Measurements from ENCODE around the gene MMP24OS. TPM values are rescaled to one million over a fixed set of nuclear protein-coding genes. Genes with fewer than 3 reads are reported as not detected.

The MMP24OS gene
- total RNA-seq, 4 donors from 2014 or later = 12.8 to 21.5 (median 18.7) TPM

DNA sequence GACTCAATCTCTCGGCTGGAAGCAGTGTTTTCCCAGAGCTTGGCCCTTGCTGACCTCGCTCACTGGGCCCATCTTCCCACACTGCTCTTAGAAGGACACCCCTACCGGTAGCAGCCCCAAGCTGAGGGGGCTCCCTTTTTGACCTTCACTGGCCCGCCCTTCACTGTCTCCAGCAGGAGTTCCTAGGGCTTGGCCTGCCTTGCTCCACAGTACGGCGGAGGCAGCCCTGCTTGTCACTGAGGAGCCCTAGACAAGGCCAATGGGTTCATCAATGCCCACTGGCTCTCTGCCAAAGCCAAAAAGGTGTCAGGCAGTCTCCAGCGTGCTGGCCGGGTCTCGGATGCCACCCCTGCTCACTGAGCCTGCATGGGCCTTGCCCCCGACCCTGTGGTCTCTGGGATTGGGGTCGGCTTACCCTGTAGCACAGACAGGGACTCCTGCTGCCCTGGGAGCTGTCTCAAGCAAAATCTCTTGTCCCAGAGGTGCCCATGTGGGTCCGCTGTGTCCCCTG is 2.1 kb downstream of the MMP24OS start:
- Histone ChIP-seq H3K27ac (peak overlapping the region in 1 of 4 donors; percentile 99), H3K4me3 (no peak overlapping the region), H3K36me3 (peaks cover 16 to 77% (median 19%) of the 10 kb centered on the region in 3 donors), H3K27me3 (no peaks in the 10 kb centered on the region), H3K4me1 (peaks cover 10 to 51% (median 15%) of the 10 kb centered on the region in 3 donors), H3K9me3 (no peaks in the 10 kb centered on the region)
- intact Hi-C loops (cut with DNase I) = no loop called here
- no peak for DNase-seq
- TF ChIP-seq POLR2A (IDR thresholded peaks at IDR 0.05) = no peak
- TF ChIP-seq, protein P1, sequence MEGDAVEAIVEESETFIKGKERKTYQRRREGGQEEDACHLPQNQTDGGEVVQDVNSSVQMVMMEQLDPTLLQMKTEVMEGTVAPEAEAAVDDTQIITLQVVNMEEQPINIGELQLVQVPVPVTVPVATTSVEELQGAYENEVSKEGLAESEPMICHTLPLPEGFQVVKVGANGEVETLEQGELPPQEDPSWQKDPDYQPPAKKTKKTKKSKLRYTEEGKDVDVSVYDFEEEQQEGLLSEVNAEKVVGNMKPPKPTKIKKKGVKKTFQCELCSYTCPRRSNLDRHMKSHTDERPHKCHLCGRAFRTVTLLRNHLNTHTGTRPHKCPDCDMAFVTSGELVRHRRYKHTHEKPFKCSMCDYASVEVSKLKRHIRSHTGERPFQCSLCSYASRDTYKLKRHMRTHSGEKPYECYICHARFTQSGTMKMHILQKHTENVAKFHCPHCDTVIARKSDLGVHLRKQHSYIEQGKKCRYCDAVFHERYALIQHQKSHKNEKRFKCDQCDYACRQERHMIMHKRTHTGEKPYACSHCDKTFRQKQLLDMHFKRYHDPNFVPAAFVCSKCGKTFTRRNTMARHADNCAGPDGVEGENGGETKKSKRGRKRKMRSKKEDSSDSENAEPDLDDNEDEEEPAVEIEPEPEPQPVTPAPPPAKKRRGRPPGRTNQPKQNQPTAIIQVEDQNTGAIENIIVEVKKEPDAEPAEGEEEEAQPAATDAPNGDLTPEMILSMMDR (IDR thresholded peaks at IDR 0.05) = no peak
- WGBS, 2 donors = 84 to 93% methylated on average over 8 to 9 of the region's 12 CpGs

DNA sequence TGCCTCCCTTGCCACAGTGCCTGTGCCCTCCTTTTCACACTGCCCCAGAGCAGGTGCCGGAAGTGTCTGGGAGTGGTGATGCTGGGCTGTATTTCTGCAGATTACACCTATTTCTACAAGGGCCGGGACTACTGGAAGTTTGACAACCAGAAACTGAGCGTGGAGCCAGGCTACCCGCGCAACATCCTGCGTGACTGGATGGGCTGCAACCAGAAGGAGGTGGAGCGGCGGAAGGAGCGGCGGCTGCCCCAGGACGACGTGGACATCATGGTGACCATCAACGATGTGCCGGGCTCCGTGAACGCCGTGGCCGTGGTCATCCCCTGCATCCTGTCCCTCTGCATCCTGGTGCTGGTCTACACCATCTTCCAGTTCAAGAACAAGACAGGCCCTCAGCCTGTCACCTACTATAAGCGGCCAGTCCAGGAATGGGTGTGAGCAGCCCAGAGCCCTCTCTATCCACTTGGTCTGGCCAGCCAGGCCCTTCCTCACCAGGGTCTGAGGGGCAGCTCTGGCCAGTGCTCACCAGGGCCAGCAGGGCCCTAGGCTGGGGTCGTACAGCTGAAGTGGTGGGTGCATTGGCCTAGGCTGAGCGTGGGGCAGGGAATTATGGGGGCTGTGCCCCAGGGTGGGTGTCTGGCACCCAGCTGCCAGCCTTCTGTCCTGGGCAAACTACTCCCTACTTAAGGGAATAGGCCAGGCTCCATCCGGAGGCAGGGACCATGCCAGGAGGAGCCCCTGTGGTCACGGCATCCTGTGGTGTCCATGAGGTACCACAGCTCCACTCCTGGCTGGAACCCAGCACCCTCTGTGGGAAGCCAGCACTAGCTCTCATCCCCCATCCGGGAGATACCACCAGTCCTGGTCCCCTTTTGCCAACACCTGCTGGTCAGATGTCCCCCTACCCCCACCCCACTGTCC is 3.5 kb downstream of the MMP24OS start:
- intact Hi-C loops (cut with DNase I) = no loop called here
- Histone ChIP-seq H3K27me3 (no peaks in the 10 kb centered on the region), H3K36me3 (peaks cover 9 to 77% (median 11%) of the 10 kb centered on the region in 3 donors), H3K4me1 (peaks cover 10 to 41% (median 15%) of the 10 kb centered on the region in 3 donors), H3K27ac (no peak overlapping the region), H3K9me3 (no peaks in the 10 kb centered on the region), H3K4me3 (no peak overlapping the region)
- no peak for TF ChIP-seq POLR2A (IDR thresholded peaks at IDR 0.05)
- TF ChIP-seq, protein P1 (IDR thresholded peaks at IDR 0.05) = no peak
- no peak for DNase-seq
- 88 to 91% methylated on average over 4 of the region's 24 CpGs for WGBS, 2 donors

DNA sequence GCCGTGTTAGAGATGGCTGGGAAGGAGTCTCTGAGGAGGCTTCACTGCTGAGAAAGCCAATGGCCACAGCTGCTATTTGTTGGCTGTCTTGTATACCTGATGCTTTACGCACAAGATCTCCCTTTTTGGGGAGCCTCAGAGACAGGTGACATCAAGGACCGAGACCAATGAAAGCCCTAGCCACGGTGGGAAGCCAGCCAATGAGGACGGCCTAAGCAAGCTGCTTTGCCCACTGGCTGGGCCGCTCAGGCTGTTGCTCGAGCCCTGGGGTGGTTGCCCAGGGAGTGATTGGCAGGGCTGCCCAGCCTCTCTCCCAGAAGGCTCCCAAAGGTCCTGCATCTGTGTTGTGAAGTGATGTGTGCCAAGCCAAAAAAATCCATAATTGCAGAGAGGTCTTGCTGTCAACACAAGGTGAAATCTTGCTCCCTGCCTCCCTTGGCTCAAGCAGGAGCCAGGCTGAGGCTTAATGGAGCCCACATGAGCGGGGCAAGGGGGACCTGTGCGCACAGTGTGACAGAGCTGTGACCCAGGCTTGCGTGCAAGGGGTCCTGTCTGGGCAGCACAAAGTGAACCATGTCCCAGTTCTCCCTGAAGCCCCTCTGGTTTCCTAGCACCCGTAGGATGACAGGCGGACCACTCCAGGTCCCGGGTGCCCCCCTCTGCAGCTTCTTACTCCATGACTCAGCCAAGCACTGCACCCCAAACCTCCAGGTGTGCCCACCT is 4.3 kb downstream of the MMP24OS start:
- Histone ChIP-seq H3K27ac (no peak overlapping the region), H3K9me3 (no peaks in the 10 kb centered on the region), H3K36me3 (peaks cover 3 to 75% (median 4%) of the 10 kb centered on the region in 3 donors), H3K27me3 (no peaks in the 10 kb centered on the region), H3K4me3 (no peak overlapping the region), H3K4me1 (peaks cover 10 to 37% (median 15%) of the 10 kb centered on the region in 3 donors)
- intact Hi-C loops (cut with DNase I) = no loop called here
- TF ChIP-seq, protein P1 (IDR thresholded peaks at IDR 0.05) = no peak
- TF ChIP-seq POLR2A (IDR thresholded peaks at IDR 0.05) = no peak
- DNase-seq = no peak
- WGBS, 2 donors = 78 to 97% methylated on average over 2 to 11 of the region's 13 CpGs

DNA sequence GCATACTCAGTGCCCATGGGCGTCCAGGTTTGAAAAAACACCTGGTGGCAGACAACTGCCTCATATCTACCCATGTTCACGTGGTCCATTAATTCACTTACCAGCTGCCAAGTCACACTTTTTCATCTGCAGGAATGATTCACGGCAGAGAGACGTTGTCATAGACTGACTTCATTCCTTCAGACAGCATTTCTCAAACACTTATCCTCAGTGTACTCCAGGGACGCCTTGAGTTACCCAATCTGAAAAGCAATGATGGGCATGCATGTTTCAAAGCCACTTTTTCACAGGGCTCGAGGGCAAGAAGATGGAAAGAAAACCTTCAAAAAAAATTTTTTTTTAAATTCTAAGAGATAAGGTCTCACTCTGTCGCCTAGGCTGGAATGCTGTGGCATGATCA is 6.0 kb downstream of the MMP24OS start:
- TF ChIP-seq, protein P1 (IDR thresholded peaks at IDR 0.05) = no peak
- TF ChIP-seq POLR2A (IDR thresholded peaks at IDR 0.05) = no peak
- Histone ChIP-seq H3K27ac (no peak overlapping the region), H3K4me1 (peaks cover 6 to 25% (median 8%) of the 10 kb centered on the region in 3 donors), H3K27me3 (no peaks in the 10 kb centered on the region), H3K36me3 (peaks cover 0 to 87% (median 6%) of the 10 kb centered on the region in 3 donors), H3K9me3 (no peaks in the 10 kb centered on the region), H3K4me3 (no peak overlapping the region)
- no peak for DNase-seq
- intact Hi-C loops (cut with DNase I) = no loop called here
- 42 to 85% methylated on average over 6 to 7 of the region's 7 CpGs for WGBS, 2 donors
